Measurements from ENCODE around the gene GLCE.
A peak's percentile ranks its signal among the peaks of the same experiment; 100 is the strongest.
"Not testable (repeated sequence)": the region's sequence is repeated elsewhere in the genome, so short reads cannot be mapped to it uniquely, and the experiment has no call there.

Gene GLCE

GRCh38 chr15:69150841-69151240 is 9.6 kb upstream of the GLCE start:
- Histone ChIP-seq H3K9me3 (replicated peaks; ENCODE audit: low read length) (no peaks in the 10 kb centered on the region), H3K4me3 (ENCODE audit: low read length) (no peak overlapping the region), H3K36me3 (ENCODE audit: insufficient read depth, low read length) (no peaks in the 10 kb centered on the region), H3K27me3 (ENCODE audit: control insufficient read depth, insufficient read depth, low read length) (peaks cover 39% of the 10 kb centered on the region), H3K4me2 (ENCODE audit: low read length) (no peak overlapping the region), H3K4me1 (ENCODE audit: control insufficient read depth, insufficient read depth, low read length) (peaks cover 15% of the 10 kb centered on the region), H3K9ac (ENCODE audit: low read depth, low read length) (no peak overlapping the region)

DNA sequence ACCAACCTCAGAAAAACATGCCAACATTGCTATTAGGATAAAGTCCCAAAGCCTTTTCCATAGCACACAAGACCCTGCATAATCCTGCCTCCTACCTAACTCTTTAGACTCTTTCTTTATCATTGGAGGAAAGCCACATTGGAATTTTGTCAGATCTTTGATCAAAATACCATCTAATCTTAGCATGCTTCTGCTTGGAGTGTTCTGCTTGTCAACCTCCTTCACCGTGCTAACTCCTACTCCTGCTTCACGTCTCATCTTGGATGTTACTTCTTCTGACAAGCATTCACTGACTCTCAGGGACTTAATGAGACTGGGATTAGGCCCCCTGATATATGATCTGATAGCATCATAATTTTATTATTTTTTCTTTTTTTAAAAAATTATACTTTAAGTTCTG is 7.4 kb upstream of the GLCE start:
- H3K9me3 ChIP-seq (replicated peaks; ENCODE audit: low read length), result no peaks in the 10 kb centered on the region
- no peak overlapping the region for H3K9ac ChIP-seq (ENCODE audit: low read depth, low read length)
- H3K36me3 ChIP-seq (ENCODE audit: insufficient read depth, low read length), result no peaks in the 10 kb centered on the region
- H3K4me1 ChIP-seq (ENCODE audit: control insufficient read depth, insufficient read depth, low read length), result peaks cover 15% of the 10 kb centered on the region
- H3K27me3 ChIP-seq (ENCODE audit: control insufficient read depth, insufficient read depth, low read length), result peaks cover 23% of the 10 kb centered on the region
- H3K4me2 ChIP-seq (ENCODE audit: low read length), result no peak overlapping the region
- no peak overlapping the region for H3K4me3 ChIP-seq (ENCODE audit: low read length)

DNA sequence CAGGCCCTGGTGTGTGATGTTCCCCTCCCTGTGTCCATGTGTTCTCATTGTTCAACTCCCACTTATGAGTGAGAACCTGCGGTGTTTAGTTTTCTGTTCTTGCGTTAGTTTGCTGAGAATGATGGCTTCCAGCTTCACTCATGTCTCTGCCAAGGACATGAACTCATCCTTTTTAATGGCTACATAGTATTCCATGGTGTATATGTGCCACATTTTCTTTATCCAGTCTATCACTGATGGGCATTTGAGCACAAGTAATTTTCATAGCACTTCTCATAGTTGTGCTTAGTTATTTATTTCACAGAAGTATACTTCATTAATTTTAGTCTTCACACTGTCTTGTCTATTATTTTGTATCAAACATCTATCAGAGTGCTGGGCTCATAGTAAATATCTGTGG is 6.8 kb upstream of the GLCE start:
- not testable (repeated sequence) for H3K9me3 ChIP-seq (replicated peaks; ENCODE audit: low read length); H3K4me2 ChIP-seq (ENCODE audit: low read length); H3K9ac ChIP-seq (ENCODE audit: low read depth, low read length); H3K36me3 ChIP-seq (ENCODE audit: insufficient read depth, low read length); H3K4me3 ChIP-seq (ENCODE audit: low read length)
- Histone ChIP-seq H3K27me3 (ENCODE audit: control insufficient read depth, insufficient read depth, low read length) (peaks cover 17% of the 10 kb centered on the region), H3K4me1 (ENCODE audit: control insufficient read depth, insufficient read depth, low read length) (peaks cover 15% of the 10 kb centered on the region)

DNA sequence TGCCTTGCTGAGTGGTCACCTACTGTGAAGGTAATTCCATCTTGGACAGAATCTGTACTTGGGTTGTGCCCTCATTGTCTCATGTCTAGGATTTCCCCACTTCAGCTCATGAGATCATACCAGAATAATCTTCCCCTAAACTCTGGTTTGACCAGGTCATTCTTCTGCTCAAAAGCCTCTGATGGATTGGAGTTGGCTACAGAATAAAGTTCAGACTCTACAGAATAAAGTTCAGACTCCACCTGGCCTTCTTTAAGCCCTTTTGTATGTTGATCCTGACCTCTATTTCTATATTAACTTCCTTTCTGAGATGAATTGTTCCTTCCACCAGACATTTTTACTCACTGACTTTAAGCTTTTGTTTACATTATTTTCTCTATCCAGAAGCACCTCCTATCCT is 6.4 kb upstream of the GLCE start:
- peaks cover 15% of the 10 kb centered on the region for H3K4me1 ChIP-seq (ENCODE audit: control insufficient read depth, insufficient read depth, low read length)
- peaks cover 13% of the 10 kb centered on the region for H3K27me3 ChIP-seq (ENCODE audit: control insufficient read depth, insufficient read depth, low read length)
- no peak overlapping the region for H3K9ac ChIP-seq (ENCODE audit: low read depth, low read length)
- H3K4me2 ChIP-seq (ENCODE audit: low read length), result peak overlapping the region; percentile 55
- no peaks in the 10 kb centered on the region for H3K36me3 ChIP-seq (ENCODE audit: insufficient read depth, low read length)
- H3K9me3 ChIP-seq (replicated peaks; ENCODE audit: low read length), result no peaks in the 10 kb centered on the region
- H3K4me3 ChIP-seq (ENCODE audit: low read length), result no peak overlapping the region

GRCh38 chr15:69154684-69155083 is 5.8 kb upstream of the GLCE start:
- Histone ChIP-seq H3K4me3 (ENCODE audit: low read length) (no peak overlapping the region), H3K27me3 (ENCODE audit: control insufficient read depth, insufficient read depth, low read length) (peaks cover 10% of the 10 kb centered on the region), H3K9me3 (replicated peaks; ENCODE audit: low read length) (no peaks in the 10 kb centered on the region), H3K36me3 (ENCODE audit: insufficient read depth, low read length) (no peaks in the 10 kb centered on the region), H3K9ac (ENCODE audit: low read depth, low read length) (no peak overlapping the region), H3K4me2 (ENCODE audit: low read length) (peak overlapping the region; percentile 55), H3K4me1 (ENCODE audit: control insufficient read depth, insufficient read depth, low read length) (peaks cover 15% of the 10 kb centered on the region)

DNA sequence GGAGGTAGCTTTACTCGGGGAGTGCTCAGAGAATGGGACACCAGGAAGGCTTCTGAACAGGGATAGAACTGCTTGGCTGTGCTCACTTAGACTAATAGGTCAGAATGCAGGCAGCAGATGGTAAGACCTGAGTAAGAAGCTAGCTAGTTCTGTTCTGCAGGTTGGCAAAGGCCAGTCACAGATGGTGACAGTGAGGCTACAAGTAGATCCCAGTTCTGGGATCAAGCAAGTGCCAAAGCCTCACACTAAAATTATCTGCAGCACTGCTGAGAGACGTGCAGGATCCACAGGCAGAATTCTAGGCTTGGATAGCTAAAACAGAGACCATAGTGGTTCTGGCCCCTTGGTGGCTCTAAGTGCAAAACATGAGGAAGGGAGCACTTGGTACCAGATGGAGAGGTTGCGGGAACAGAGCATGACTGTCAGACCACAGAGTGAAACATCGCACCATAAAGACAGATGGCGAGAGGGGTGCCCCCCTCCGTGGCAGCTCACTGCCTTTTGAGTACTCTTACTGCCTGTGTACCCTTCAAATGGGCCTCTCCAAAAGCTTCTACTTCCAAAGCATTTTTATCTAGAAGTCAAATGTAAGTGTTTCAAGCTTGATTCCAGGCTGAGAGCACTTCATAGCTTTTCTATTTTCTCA is 3.6 kb upstream of the GLCE start:
- peaks cover 20% of the 10 kb centered on the region for H3K4me1 ChIP-seq (ENCODE audit: control insufficient read depth, insufficient read depth, low read length)
- no peak overlapping the region for H3K4me2 ChIP-seq (ENCODE audit: low read length)
- H3K36me3 ChIP-seq (ENCODE audit: insufficient read depth, low read length), result no peaks in the 10 kb centered on the region
- H3K9me3 ChIP-seq (replicated peaks; ENCODE audit: low read length), result no peaks in the 10 kb centered on the region
- H3K4me3 ChIP-seq (ENCODE audit: low read length), result no peak overlapping the region
- H3K9ac ChIP-seq (ENCODE audit: low read depth, low read length), result no peak overlapping the region
- H3K27me3 ChIP-seq (ENCODE audit: control insufficient read depth, insufficient read depth, low read length), result no peaks in the 10 kb centered on the region

DNA sequence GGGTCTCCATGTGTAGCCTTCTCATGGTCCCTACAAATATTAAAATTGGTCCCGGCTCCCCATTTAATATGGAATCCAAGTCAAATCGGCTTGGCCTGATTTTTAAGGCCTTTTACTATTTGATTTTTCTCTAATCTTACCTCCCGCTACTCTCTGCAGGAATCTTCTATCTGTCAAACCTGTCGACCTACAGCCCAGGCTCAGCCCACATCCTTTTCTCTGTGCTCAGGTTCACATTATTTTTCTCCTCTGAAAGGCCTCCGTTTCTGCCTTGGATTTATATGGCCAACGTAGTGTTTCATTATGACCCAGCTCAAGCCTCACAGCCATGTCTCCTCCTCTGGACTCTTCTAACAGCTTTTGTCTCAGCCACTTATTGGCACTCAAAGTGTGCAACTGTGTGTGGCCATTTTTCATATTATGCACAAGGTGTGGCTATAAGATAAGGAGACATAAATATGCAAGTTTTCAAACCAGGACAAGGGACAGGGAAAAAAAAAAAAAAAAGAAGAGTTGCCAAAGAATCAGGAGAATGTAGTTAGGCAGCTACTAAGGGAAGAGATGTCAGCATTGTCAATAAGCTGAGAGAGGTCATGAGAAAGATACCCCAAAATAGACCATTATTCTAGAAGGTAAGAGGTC is 2.1 kb upstream of the GLCE start:
- H3K9me3 ChIP-seq (replicated peaks; ENCODE audit: low read length), result no peaks in the 10 kb centered on the region
- H3K4me3 ChIP-seq (ENCODE audit: low read length), result no peak overlapping the region
- no peak overlapping the region for H3K4me2 ChIP-seq (ENCODE audit: low read length)
- H3K9ac ChIP-seq (ENCODE audit: low read depth, low read length), result no peak overlapping the region
- H3K4me1 ChIP-seq (ENCODE audit: control insufficient read depth, insufficient read depth, low read length), result peaks cover 24% of the 10 kb centered on the region
- no peaks in the 10 kb centered on the region for H3K36me3 ChIP-seq (ENCODE audit: insufficient read depth, low read length)
- H3K27me3 ChIP-seq (ENCODE audit: control insufficient read depth, insufficient read depth, low read length), result no peaks in the 10 kb centered on the region

DNA sequence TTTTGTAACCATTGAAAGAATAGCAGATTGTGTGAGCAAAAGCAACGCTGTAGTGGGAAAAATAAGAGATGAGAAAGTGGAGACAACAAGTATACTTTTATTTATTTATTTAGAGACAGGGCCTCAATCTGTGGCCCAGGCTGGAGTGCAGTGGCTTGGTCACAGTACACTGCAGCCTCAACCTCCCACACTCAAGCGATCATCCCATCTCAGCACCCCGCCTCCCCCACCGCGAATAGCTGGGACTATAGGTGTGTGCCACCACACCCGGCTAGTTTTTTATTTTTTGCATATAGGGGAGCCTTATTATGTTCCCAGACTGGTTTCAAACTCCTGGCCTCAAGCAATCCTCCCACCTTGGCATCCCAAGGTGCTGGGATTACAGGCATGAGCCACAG is 1.6 kb upstream of the GLCE start:
- Histone ChIP-seq H3K27me3 (ENCODE audit: control insufficient read depth, insufficient read depth, low read length) (no peaks in the 10 kb centered on the region), H3K4me1 (ENCODE audit: control insufficient read depth, insufficient read depth, low read length) (peaks cover 23% of the 10 kb centered on the region), H3K4me2 (ENCODE audit: low read length) (no peak overlapping the region), H3K4me3 (ENCODE audit: low read length) (no peak overlapping the region), H3K9ac (ENCODE audit: low read depth, low read length) (no peak overlapping the region), H3K9me3 (replicated peaks; ENCODE audit: low read length) (no peaks in the 10 kb centered on the region), H3K36me3 (ENCODE audit: insufficient read depth, low read length) (no peaks in the 10 kb centered on the region)

DNA sequence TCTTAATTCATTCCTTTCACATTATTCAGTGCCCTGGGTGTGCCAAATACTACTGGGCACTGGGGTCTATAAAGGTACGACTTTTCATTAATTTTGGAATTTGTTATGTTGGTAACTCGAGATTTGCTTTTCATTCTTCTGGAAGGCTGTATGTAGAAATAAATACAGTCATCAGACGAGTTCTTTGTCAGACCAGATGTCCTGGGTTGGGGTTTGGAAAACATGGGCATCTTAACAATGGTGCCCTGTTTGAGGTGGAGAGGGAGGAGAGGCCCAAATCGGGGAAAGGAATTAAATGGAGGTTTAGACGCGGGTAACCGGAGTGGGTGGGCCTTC is 662 bp upstream of the GLCE start:
- Histone ChIP-seq H3K9ac (ENCODE audit: low read depth, low read length) (peak overlapping the region; percentile 31), H3K4me1 (ENCODE audit: control insufficient read depth, insufficient read depth, low read length) (peaks cover 14% of the 10 kb centered on the region), H3K4me3 (ENCODE audit: low read length) (peak overlapping the region; percentile 94), H3K36me3 (ENCODE audit: insufficient read depth, low read length) (no peaks in the 10 kb centered on the region), H3K9me3 (replicated peaks; ENCODE audit: low read length) (no peaks in the 10 kb centered on the region), H3K4me2 (ENCODE audit: low read length) (peak overlapping the region; percentile 81), H3K27me3 (ENCODE audit: control insufficient read depth, insufficient read depth, low read length) (no peaks in the 10 kb centered on the region)

DNA sequence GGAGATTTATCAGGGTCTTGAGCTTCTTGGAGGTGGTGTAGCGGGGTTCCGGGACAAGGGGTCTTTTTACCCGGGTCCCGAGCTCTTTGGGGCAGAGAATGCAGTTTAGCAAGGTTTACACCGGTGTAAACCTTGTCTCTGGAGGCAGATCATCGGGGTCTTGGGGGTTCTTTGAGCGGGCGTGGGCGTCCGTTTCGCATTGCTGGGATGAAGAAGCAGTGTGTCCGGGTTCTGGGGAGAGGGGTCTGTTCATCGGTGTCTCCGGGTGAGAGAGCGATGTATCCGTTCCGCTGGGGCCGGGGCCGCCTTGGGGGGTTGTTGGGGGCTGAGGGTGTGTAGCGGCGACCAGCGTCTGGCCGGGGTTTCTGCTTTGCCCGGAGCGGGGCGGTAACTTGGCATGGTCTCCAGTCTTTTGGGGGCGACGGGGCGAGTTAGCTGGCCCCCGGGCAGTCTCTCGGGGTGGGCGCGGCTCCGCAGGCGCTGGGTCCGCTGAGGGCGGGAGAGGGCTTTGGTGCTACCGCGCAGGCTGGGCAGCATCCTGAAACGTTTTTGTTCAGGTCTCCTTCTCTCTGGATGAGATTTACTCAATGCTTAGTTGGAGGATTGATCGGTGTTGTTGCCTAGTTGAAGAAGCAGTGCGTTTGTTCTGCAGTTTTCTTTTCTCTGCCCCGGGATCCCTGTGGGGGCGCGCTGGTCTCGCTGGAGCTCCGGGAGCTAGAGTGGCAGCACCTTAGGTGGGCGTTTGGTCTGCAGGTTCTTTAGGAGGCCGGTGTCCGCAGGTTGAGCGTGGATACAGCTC is 843 bp downstream of the GLCE start:
- no peaks in the 10 kb centered on the region for H3K36me3 ChIP-seq (ENCODE audit: insufficient read depth, low read length)
- peak overlapping the region; percentile 94 for H3K4me3 ChIP-seq (ENCODE audit: low read length)
- peaks cover 9% of the 10 kb centered on the region for H3K4me1 ChIP-seq (ENCODE audit: control insufficient read depth, insufficient read depth, low read length)
- H3K9me3 ChIP-seq (replicated peaks; ENCODE audit: low read length), result no peaks in the 10 kb centered on the region
- peak overlapping the region; percentile 91 for H3K9ac ChIP-seq (ENCODE audit: low read depth, low read length)
- no peaks in the 10 kb centered on the region for H3K27me3 ChIP-seq (ENCODE audit: control insufficient read depth, insufficient read depth, low read length)
- peak overlapping the region; percentile 93 for H3K4me2 ChIP-seq (ENCODE audit: low read length)

- Histone ChIP-seq H3K9ac (ENCODE audit: low read depth, low read length) (peak overlapping the region; percentile 91), H3K36me3 (ENCODE audit: insufficient read depth, low read length) (no peaks in the 10 kb centered on the region), H3K27me3 (ENCODE audit: control insufficient read depth, insufficient read depth, low read length) (no peaks in the 10 kb centered on the region), H3K9me3 (replicated peaks; ENCODE audit: low read length) (no peaks in the 10 kb centered on the region), H3K4me2 (ENCODE audit: low read length) (peak overlapping the region; percentile 93), H3K4me1 (ENCODE audit: control insufficient read depth, insufficient read depth, low read length) (peaks cover 9% of the 10 kb centered on the region), H3K4me3 (ENCODE audit: low read length) (peak overlapping the region; percentile 94)
These were observed 1.4 kb downstream of the GLCE start for GRCh38 chr15:69161878-69162213.
